ACC112 (cell line): ENCODE results near the gene REEP2.

Experiments used
- H2AFZ ChIP-seq: fragments of 200-600 bp; sonication (generic); one replicate; pipeline ENCODE4 v1.6.0; 2017; ENCODE audit warnings: antibody characterized with exemption, low read length; ENCODE audit not compliant: unreplicated experiment
- H3K27ac ChIP-seq: fragments of 200-600 bp; sonication (generic); 2 replicates; pipeline ENCODE4 v1.5.1; 2014; ENCODE audit warnings: low read depth, mild to moderate bottlenecking, antibody characterized with exemption, low read length, moderate library complexity
- H3K27me3 ChIP-seq: fragments of 200-600 bp; sonication (generic); 2 replicates; pipeline ENCODE4 v1.6.1; 2014; ENCODE audit warnings: mild to moderate bottlenecking, antibody characterized with exemption, low read length, moderate library complexity, mixed read lengths; ENCODE audit not compliant: insufficient read depth
- H3K36me3 ChIP-seq: fragments of 200-600 bp; sonication (generic); 2 replicates; pipeline ENCODE4 v1.6.1; 2016; ENCODE audit warnings: mild to moderate bottlenecking, antibody characterized with exemption, low read length, moderate library complexity, mixed read lengths; ENCODE audit not compliant: insufficient read depth
- H3K4me1 ChIP-seq: fragments of 200-600 bp; sonication (generic); one replicate; pipeline ENCODE4 v1.6.1; 2016; ENCODE audit warnings: low read length, mixed read lengths; ENCODE audit not compliant: insufficient read depth, unreplicated experiment, control insufficient read depth
- H3K4me3 ChIP-seq: fragments of 200-600 bp; sonication (generic); 2 replicates; pipeline ENCODE4 v1.5.1; 2014; ENCODE audit warnings: mild to moderate bottlenecking, low read depth, low read length
- H3K79me2 ChIP-seq: fragments of 200-600 bp; sonication (generic); one replicate; pipeline ENCODE4 v1.6.0; 2016; ENCODE audit warnings: low read length; ENCODE audit not compliant: control insufficient read depth, unreplicated experiment, insufficient read depth

Gene REEP2

DNA sequence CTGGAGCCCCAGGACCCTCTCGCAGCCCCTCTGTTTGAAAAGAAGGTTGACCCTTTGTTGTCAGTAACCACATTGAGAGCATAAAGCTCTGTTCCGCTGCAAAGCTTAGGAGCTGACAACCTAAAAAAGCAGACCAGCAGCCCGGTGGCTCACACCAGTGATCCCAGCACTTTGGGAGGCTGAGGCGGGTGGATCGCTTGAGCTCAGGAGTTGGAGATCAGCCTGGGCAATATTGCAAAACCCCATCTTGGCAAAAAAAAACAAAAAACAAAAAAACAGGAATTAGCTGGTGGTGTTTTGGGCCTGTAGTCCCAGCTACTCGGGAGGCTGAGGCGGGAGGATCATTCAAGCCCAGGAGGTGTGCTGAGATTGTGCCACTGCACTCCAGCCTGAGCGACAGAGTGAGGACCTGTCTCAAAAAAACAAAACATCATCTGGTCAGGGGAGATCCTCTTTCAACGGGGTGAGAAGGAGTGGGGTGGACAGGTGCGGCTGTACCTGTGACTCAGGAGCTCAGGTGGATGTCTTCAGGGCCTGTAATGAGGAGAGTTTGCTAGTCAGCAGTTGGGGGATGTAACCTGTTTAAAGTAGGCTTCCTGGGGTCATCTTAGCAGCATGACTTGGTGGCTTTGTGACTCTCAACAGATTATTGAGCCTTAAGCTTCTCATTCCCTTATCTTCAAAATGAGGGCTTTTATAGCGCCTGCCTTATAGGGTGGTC, 694 bp upstream of the REEP2 start:
- Histone ChIP-seq H3K4me3 (peak overlapping the region; percentile 80), H2AFZ (no peak overlapping the region), H3K36me3 (peaks cover 10% of the 10 kb centered on the region)

DNA sequence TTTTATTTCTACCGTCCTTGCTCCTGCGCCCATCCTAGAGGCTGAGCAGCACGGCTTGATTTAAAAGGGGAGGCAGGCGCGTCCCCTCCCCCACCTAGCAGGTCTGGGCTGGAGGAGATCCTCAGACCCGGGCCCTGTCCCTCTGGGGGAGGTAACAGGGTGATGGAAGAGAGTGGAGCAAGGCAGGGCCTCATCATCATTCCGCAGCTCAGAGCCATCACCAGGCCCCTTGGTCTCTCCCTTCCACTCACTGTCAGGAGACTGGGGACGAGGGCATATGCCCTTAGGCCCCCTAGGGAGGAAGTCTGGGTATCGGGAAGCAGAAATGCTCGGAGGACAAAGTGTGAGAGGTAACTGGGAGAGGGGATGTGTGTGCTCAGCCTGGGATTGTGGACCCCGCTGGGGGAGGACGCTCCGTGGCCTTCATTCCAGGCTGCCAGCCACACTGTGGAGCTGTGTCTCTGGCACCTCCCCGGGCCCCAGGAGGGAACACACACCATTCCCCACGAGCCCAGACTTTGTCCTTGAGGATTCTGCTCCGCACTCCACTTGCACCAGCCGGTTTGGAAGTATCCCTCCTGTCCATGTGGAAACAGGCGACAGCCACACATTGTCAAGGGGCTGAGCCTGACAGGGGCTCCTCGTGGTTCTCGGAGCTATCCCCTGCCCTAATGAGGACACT, 761 bp downstream of the REEP2 start:
- H2AFZ ChIP-seq = peak overlapping the region; percentile 72
- no peaks in the 10 kb centered on the region for H3K79me2 ChIP-seq
- H3K4me3 ChIP-seq = peak overlapping the region; percentile 80
- no peaks in the 10 kb centered on the region for H3K4me1 ChIP-seq
- H3K36me3 ChIP-seq = peaks cover 10% of the 10 kb centered on the region
- no peak overlapping the region for H3K27ac ChIP-seq
- no peaks in the 10 kb centered on the region for H3K27me3 ChIP-seq

More for the DNA sequence above, 694 bp upstream of the REEP2 start:
- H3K79me2 ChIP-seq = no peaks in the 10 kb centered on the region
- H3K27me3 ChIP-seq = no peaks in the 10 kb centered on the region
- H3K4me1 ChIP-seq = no peaks in the 10 kb centered on the region
- H3K27ac ChIP-seq = no peak overlapping the region

DNA sequence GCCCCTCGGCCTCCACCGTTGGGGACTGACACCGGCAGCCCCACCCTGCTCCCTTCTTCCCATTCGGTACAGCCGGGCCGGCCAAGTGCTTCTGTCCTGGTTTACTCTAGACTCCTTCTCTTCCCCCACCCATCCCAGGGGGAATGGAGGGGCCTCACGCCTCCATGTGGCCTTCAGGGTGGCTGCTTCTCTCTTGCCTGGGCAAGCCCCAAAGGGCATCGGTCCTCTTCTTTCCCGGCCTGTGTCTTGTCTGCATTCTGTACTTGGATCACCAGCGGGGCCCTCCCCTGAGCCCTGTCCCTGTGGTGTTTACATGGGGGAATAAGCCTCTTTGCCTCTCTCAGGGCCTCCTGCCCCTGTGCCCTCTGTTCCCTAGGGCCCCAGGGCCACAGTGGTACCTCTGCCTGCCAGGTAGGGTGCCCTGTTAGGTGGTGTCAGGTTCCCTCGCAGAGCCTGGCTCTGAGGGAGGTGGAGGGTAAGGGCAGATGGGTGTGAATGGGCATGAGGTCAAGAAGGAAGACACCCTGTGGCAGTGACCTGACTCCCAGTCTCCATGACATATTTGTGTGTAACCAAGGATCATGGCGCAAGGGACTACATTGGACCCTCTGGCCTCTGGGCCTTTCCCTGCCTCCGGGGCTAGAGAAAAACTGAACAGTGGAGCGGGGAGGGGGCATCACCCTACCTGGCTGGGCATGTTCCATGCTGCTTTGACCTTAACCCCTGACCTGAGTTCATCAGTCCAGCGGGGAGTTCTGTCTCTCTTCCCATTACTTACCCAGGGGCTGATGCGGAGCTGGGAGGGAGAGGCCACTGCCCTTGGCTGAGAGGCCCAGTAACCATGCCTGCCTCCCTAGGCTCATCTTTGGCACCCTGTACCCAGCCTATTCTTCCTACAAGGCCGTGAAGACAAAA, 1.6 kb downstream of the REEP2 start:
- no peaks in the 10 kb centered on the region for H3K79me2 ChIP-seq
- H2AFZ ChIP-seq = no peak overlapping the region
- no peak overlapping the region for H3K27ac ChIP-seq
- H3K4me3 ChIP-seq = no peak overlapping the region
- peaks cover 3% of the 10 kb centered on the region; the same call in 1 of the 2 replicates for H3K36me3 ChIP-seq
- H3K27me3 ChIP-seq = no peaks in the 10 kb centered on the region
- no peaks in the 10 kb centered on the region for H3K4me1 ChIP-seq

DNA sequence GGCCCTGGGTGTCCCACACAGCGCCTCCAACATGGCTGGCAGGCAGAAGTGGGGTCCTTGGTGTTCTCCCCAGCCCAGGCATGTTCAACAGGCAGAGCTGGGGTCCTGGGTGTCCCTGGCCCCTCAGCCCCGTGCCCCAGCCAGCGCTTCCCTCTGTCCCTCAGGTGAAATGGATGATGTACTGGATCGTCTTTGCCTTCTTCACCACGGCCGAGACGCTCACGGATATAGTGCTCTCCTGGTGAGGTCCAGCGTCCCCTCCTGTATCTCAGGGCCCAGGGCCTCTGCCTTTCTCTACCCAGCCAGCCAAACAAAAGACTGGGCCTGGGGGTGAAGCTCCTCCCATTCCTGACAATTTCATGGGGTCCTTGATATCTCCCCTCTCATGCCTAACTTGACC, 2.4 kb downstream of the REEP2 start:
- no peak overlapping the region for H3K4me3 ChIP-seq
- H3K36me3 ChIP-seq = no peaks in the 10 kb centered on the region
- no peaks in the 10 kb centered on the region for H3K27me3 ChIP-seq
- no peaks in the 10 kb centered on the region for H3K79me2 ChIP-seq
- H3K27ac ChIP-seq = no peak overlapping the region
- no peaks in the 10 kb centered on the region for H3K4me1 ChIP-seq
- no peak overlapping the region for H2AFZ ChIP-seq

DNA sequence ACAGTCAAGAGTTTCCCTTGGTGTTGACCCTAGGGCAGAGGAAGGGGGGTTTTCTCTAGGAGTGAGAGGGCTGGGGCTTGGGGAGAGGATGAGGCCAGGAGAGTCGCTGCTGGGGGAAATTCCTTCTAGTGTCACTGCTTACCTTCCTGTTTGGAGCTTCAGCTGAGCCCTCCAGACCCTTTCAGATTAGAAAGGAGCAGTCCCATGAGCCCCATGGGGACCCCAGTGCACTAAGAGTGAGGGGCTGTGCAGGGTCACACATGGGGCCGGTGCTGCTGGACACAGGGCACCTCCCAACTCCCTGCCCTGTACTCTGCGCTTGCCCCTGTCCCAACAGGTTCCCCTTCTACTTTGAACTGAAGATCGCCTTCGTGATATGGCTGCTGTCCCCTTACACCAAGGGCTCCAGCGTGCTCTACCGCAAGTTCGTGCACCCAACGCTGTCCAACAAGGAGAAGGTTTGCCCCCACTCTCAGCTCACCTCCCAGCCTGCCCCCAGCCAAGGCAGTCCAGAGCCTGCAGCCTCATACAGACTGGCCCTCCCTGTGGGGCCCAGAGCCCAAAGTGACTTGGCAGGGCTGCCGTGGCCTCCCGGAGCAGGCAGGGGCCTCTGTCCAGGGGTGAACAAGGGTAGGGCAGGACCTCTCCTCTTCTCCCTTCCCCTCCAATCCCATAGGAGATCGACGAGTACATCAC, 5.4 kb downstream of the REEP2 start:
- no peaks in the 10 kb centered on the region for H3K27me3 ChIP-seq

DNA sequence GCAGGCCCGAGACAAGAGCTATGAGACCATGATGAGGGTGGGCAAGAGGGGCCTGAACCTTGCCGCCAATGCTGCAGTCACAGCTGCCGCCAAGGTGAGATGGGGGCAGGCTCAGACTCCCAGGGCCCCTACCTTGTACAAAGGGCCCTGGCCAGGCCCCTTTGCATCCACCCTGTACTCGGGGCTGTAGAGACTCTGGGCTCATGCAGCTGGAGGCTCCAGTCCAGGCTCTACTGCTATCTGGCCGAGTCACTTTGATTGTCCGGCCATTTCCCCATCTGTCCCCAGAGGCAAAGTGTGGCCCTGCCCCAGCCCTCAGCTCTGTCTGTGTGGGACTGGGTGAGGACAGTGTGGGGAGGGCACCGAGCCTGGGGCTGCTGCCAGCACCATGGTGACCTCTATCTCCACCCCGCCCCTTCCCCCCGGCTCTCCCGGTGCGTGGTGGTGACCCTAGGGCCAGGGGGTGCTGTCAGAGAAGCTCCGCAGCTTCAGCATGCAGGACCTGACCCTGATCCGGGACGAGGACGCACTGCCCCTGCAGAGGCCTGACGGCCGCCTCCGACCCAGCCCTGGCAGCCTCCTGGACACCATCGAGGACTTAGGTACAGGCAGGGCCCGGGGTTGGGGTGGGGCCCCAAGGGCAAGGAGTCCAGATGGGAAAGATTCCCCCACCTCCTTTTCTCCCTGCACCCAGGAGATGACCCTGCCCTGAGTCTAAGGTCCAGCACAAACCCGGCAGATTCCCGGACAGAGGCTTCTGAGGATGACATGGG, 6.1 kb downstream of the REEP2 start:
- Histone ChIP-seq H2AFZ (no peak overlapping the region), H3K79me2 (no peaks in the 10 kb centered on the region), H3K4me1 (peaks cover 7% of the 10 kb centered on the region), H3K27ac (no peak overlapping the region), H3K4me3 (no peak overlapping the region), H3K36me3 (no peaks in the 10 kb centered on the region), H3K27me3 (no peaks in the 10 kb centered on the region)

More for the DNA sequence above, 5.4 kb downstream of the REEP2 start:
- Histone ChIP-seq H3K36me3 (no peaks in the 10 kb centered on the region), H3K27ac (no peak overlapping the region), H3K79me2 (no peaks in the 10 kb centered on the region), H2AFZ (no peak overlapping the region), H3K4me3 (no peak overlapping the region), H3K4me1 (peaks cover under 1% of the 10 kb centered on the region)

DNA sequence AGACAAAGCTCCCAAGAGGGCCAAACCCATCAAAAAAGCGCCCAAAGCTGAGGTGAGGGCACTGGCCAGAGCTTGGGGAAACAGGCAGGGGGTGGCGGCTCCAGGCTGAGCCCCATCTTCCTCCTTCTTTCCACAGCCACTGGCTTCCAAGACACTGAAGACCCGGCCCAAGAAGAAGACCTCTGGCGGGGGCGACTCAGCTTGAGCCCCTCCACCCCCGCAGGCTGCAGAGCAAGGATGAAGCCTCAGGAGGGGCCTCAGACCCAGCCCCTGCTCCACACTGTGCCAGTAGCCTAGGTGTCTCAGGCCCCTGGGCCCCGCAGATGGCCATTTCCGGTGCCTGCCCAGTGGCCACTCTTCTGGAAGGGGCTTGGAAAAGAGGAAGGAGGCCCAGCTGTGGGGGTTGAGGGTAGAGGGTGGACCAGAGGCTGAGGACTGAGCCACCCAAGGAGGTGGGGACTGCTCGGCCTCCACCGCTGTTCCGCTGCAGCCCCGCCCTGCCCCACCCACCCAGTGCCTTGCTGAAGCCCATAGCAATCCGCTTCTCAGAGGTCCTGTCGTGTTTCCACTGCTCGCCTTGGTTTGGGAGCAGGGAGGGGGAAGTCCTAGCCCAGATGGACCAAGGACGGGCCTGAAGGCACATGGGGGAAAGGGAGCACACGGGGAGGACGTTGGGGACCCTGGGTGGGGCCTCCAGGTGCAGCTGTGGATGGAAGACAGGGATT, 6.9 kb downstream of the REEP2 start:
- Histone ChIP-seq H3K4me1 (peaks cover 7% of the 10 kb centered on the region), H3K27ac (no peak overlapping the region), H3K79me2 (no peaks in the 10 kb centered on the region), H2AFZ (no peak overlapping the region), H3K27me3 (no peaks in the 10 kb centered on the region), H3K36me3 (no peaks in the 10 kb centered on the region), H3K4me3 (no peak overlapping the region)

DNA sequence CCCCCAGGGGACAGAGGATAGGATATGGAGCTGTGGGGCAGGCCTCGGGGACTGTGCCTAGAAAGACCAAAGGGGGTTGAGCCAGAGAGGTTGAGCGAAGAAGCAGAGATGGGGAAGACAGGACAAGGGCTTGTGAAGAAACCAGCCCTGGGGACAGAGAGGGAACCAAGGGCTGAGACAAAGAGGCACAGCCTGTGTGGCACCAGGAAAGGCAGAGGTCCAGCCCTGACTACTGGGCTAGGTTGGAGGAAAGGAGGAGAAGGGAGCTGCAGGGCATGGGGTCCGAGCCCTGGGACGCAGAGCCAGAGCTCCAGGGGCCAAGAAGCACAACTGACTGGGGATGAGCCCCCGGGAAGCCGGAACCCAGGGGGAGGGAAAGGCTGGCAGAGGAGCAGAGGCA, 9.2 kb downstream of the REEP2 start:
- Histone ChIP-seq H3K36me3 (no peaks in the 10 kb centered on the region), H3K27me3 (no peaks in the 10 kb centered on the region), H3K27ac (no peak overlapping the region), H3K79me2 (no peaks in the 10 kb centered on the region), H2AFZ (no peak overlapping the region), H3K4me3 (no peak overlapping the region), H3K4me1 (peaks cover 7% of the 10 kb centered on the region)

DNA sequence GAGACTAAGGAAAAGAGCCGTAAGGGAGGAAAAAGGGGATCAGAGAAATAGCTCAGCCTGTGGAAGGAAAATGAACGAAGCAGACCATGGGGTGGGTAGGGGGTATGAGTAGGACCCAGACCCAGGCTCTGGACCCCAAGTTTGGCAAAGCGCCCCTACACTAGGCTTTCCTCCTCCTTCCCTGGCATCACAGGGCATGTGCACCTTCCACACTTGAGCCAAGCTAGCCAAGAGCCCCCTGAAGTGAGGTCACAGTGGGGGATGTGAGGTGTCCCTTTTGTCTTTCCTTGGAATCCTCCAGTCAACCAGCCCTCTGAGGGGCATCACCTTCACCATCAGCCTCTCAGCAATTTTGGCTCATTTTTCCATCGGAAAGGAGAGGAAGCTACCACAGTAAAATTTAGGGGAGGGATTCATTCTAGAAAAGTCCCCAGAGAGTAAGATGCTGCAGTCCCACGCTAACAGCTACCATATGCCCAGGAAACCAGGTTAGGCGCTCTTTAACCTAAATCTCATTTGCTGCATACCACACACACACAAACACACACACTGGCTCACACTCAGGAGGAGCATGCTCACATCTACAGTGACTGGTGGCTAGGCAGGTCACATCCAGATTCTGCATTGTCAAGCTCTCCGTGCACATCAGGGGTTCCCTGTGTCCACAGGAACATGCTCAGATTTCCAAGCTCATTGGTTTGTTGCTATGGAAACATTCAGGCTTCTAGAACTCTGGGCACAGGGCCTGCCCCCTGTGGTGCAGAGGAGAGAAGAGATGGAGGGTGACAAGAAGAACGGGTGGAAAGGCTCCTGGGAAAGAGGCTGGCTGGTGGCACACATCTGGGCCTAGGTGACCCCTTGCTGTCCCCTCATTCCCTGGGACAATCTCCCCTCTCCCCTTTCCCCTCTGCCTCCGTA, 9.9 kb downstream of the REEP2 start:
- no peaks in the 10 kb centered on the region for H3K79me2 ChIP-seq
- no peak overlapping the region for H3K27ac ChIP-seq

More for the DNA sequence above, 9.9 kb downstream of the REEP2 start:
- Histone ChIP-seq H3K4me1 (peaks cover 7% of the 10 kb centered on the region), H3K4me3 (no peak overlapping the region), H2AFZ (no peak overlapping the region), H3K36me3 (no peaks in the 10 kb centered on the region), H3K27me3 (no peaks in the 10 kb centered on the region)
